Progenitor cell of endocrine pancreas (in vitro differentiated cells): ENCODE results near the gene KLHL40. TPM values are rescaled to one million over a fixed set of nuclear protein-coding genes. Genes with fewer than 3 reads are reported as not detected.

Experiments
- DNase-seq: peaks from one replicate; pipeline ENCODE4 v3.0.0; 2021; ENCODE audit warnings: low spot score; ENCODE audit not compliant: unreplicated experiment
- H3K27ac Mint-ChIP-seq: 2 replicates; pipeline ENCODE4 v1.8.0; 2021; ENCODE audit warnings: mild to moderate bottlenecking, moderate library complexity, mixed read lengths
- H3K27me3 Mint-ChIP-seq: 2 replicates; pipeline ENCODE4 v1.8.0; 2021; ENCODE audit warnings: mixed read lengths
- H3K36me3 Mint-ChIP-seq: 2 replicates; pipeline ENCODE4 v1.8.0; 2022; ENCODE audit warnings: mixed read lengths; ENCODE audit not compliant: insufficient read depth
- H3K4me1 Mint-ChIP-seq: 2 replicates; pipeline ENCODE4 v1.8.0; 2021; ENCODE audit warnings: low read depth, mixed read lengths
- H3K4me3 Mint-ChIP-seq: 2 replicates; pipeline ENCODE4 v1.8.0; 2021; ENCODE audit warnings: low read depth, mild to moderate bottlenecking, moderate library complexity, mixed read lengths
- H3K9me3 Mint-ChIP-seq: 2 replicates; pipeline ENCODE4 v1.8.0; 2021; ENCODE audit warnings: low read depth, mixed read lengths
- total RNA-seq: library from RNA; stranded (reverse); gene quantifications from 2 replicates; pipeline ENCODE4 v1.2.1, GENCODE V29; 2021
- TF ChIP-seq, protein P1 (sequence below): fragments of 200-600 bp; sonication (generic); IDR thresholded peaks from one replicate; pipeline ENCODE4 v1.5.0; 2021; ENCODE audit warnings: antibody characterized with exemption, mild to moderate bottlenecking; ENCODE audit not compliant: unreplicated experiment

KLHL40 gene
- total RNA-seq, 1 donor from 2014 or later: not detected

GRCh38 chr3:42685891-42686820 lies 819 bp downstream of the KLHL40 start:
- no peak for DNase-seq
- Mint-ChIP-seq H3K9me3 (no peaks in the 10 kb centered on the region), H3K4me1 (no peaks in the 10 kb centered on the region), H3K4me3 (no peak overlapping the region), H3K36me3 (no peaks in the 10 kb centered on the region), H3K27me3 (peaks cover 22% of the 10 kb centered on the region), H3K27ac (no peak overlapping the region)
- TF ChIP-seq, protein P1, sequence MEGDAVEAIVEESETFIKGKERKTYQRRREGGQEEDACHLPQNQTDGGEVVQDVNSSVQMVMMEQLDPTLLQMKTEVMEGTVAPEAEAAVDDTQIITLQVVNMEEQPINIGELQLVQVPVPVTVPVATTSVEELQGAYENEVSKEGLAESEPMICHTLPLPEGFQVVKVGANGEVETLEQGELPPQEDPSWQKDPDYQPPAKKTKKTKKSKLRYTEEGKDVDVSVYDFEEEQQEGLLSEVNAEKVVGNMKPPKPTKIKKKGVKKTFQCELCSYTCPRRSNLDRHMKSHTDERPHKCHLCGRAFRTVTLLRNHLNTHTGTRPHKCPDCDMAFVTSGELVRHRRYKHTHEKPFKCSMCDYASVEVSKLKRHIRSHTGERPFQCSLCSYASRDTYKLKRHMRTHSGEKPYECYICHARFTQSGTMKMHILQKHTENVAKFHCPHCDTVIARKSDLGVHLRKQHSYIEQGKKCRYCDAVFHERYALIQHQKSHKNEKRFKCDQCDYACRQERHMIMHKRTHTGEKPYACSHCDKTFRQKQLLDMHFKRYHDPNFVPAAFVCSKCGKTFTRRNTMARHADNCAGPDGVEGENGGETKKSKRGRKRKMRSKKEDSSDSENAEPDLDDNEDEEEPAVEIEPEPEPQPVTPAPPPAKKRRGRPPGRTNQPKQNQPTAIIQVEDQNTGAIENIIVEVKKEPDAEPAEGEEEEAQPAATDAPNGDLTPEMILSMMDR: no peak

DNA sequence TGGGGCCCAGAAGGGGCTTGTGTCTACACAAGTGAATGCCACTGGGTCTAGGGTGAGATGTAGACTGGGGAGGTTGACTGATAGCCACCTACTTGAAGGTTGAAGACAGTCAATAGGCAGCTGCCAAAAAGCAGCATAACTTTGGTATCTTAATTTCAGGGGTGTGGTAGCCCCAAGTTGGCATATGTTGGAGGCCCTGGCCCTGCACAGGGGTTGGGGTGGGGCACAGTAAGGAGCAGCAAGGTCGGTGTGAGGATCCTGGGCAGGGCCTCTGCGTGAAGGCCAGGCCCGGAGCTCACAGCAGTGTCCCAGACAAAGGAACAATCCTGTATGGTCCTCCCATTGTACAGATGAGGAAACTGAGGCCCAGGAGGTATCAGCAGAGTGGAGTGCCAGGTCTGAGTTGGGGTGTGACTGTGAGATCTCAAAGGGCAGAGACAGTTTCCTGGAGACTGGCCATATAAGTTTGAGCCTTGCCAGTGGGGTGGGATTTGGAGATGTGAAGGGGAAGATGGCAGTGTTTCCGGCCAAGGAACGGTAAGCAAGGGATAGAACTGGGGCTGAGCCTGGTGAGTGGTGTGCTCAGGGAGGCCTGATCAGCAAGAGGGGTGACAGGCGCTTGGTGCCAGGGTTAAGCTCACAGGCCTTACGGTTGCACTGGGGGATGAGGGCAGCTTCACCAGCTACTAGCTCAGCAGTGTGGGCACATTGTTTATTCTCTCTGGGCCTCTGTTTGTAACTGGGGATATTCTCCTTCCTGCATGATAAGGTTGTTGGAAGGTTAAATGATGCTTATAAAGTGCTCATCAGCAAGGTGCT lies 1.7 kb downstream of the KLHL40 start:
- Mint-ChIP-seq H3K9me3 (no peaks in the 10 kb centered on the region), H3K4me3 (no peak overlapping the region), H3K4me1 (no peaks in the 10 kb centered on the region), H3K36me3 (no peaks in the 10 kb centered on the region), H3K27me3 (peaks cover 19% of the 10 kb centered on the region), H3K27ac (no peak overlapping the region)
- TF ChIP-seq, protein P1: no peak
- no peak for DNase-seq

DNA sequence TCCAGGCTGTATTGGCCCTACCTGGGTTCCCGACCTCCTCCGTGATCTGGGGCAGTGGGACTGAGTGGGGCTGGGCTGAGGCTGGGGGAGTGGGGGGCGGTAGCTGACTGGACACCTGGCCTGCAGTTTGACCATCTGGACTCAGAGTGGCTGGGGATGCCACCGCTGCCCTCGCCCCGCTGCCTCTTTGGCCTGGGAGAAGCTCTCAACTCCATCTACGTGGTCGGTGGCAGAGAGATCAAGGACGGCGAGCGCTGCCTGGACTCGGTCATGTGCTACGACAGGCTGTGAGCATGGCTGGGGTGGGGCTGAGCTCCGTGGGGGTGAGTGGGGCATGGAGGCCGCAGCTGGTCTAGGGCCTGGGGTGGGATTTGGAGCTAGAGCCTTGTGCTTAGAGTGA lies 2.7 kb downstream of the KLHL40 start:
- Mint-ChIP-seq H3K27me3 (peaks cover 15% of the 10 kb centered on the region), H3K4me1 (no peaks in the 10 kb centered on the region), H3K9me3 (no peaks in the 10 kb centered on the region), H3K4me3 (no peak overlapping the region), H3K27ac (no peak overlapping the region), H3K36me3 (no peaks in the 10 kb centered on the region)
- no peak for DNase-seq
- TF ChIP-seq, protein P1: no peak

GRCh38 chr3:42688487-42689420 lies 3.4 kb downstream of the KLHL40 start:
- TF ChIP-seq, protein P1: no peak
- Mint-ChIP-seq H3K4me1 (no peaks in the 10 kb centered on the region), H3K27me3 (peaks cover 14% of the 10 kb centered on the region), H3K27ac (no peak overlapping the region), H3K36me3 (no peaks in the 10 kb centered on the region), H3K9me3 (no peaks in the 10 kb centered on the region), H3K4me3 (no peak overlapping the region)
- no peak for DNase-seq
